NCI-H524 (cell line): Measurements from ENCODE around the gene UQCRC1.

Source experiments
- DNase-seq, 2 experiments: peaks; one replicate each; lab custom pipeline; 2025; lab: John Stamatoyannopoulos, UW

Gene UQCRC1

DNA sequence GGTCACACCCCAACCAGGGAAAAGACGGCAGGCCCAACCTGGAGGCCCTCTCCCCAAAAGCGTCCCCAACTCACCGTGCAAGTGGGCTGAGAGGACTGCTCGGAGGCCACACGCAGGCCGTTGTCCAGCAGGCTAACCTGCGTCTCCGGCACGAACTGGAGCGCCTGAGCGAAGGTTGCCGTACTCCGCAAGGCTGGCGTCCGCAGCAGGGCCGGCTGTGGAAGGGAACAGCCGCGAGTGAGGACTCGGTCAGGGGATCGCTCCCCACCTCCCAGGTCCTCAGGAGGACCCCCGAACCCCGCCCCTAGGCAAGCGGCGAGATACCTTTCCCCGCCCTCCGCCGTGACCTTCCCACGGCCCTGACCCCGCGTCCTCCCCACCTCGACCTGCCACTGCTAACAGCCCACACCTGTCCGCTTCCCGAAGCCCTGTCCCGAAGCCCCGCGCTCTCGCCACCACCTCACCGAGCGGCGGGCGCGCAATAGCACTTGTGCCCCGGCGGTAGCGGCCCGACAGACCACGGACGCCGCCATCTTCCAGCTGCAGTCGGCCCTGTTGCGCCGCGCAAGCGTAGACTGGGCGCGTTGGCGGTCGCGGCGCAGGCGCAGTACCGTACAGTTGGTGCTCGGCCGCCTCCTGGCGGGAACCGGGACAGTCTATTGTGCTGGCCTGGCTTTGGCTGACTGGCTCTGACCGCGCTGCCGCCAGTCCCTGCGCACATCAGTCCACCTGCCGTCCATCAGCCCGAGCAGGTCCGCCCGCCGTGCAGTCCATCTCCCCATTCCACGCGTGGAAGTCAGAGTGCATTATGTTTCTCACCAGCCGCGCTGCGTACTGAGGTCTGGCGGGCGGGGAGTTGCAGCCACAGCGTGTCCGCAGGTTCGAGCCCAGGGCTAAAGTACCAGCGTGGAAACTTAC, at the start of gene UQCRC1:
Gene UQCRC1, minus strand, starts transcription at position 559 of the 918 bp plus-strand sequence. Its CDS starts 26 bp downstream, at position 533.
- DNase-seq, result peak; percentile 67 to 89

DNA sequence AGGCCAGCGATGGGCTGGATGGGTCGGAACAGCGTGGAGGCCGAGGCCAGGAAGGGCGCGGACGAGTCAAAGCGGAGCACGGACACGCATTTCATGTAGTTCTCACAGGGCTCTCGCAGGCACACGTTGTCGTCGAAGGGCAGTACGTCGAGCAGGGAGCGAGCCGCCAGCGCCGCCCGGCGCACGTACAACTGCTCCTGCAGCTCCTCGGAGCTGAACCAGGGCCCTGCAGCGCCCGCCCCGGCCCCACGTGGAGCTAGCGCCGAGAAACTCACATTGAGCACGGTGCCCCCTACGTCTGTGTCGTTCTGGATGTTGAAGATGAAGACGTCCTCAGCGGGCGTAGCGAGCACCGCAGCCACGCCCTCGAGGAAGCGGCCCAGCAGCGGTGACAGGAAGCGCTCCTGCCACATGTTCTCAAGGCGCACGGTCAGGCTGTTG, 47.4 kb upstream of the UQCRC1 start:
- DNase-seq, result no peak

DNA sequence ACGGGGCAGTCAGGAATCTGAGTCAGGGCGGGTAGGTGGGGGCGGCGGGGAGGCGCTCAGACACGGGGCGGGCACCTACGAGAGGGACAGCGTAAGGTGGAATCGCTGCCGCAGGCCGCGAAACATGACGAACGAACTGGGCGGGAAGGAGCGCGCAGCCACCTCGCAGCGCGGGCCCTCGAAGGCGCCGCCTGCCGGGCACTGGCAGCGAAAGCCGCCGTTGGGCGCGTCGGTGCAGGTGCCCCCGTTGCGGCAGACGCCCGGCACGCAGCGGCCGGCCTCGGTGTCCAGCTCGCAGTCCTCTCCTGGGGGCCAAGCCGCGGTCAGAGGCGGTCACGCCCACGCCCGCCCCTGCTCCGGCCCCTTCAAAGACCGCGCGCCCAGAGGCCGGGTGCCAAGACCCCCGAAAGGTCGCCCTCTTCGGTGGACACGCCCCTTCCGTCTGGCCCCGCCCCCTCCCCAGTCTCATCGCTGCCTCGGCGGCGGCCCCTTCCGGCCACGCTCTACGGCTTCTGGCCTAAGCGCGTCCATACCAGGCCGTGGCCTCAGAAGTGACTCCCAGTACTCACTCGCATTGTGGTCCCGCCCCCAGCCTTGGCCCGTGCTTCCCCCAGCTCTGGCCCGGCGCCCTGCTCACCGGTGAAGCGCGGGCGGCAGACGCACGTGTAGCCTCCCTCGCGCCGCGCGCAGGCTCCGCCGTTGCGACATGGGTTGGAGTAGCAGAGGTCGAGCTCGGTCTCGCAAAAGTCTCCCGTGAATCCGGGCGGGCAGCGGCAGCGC, 46.8 kb upstream of the UQCRC1 start:
- DNase-seq, result no peak

DNA sequence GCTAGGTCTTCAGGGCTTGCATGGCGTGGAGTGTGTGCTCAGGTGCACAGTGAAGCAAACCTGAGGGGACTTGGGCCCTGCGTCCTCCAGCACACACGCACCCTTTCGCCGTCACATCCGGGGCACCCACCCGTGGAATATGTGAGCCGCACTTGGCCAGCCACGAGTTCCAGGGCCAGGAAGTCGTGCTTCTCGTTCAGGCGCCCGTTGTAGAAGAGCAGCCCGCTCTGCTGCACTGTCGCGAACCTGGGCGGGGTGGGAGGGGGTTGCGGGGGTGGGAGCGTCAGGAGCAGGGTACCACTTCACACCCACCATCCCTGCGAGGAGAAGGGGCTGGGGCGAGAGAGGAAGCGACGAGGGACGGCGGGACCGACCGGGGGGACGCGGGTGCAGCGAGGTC, 46.2 kb upstream of the UQCRC1 start:
- DNase-seq, result no peak

DNA sequence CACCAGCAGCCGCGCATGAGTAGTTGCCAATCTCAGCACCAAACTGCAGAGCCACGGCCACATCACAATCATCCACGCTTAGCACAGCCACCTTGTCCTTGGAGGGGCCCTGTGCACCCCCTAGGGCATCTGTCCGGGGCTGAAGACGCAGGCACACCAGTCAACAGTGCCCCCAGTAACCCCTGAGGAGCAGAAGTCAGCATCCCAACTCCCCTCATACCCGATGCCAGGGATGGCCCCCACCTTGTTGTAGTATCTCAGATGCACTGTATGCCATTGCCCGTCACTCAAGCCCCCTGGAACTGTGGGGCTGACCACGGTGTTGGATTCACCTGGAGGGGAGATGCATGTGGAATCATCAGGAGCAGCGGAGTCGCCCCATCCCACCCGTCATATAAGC, 45.6 kb upstream of the UQCRC1 start:
- DNase-seq, result no peak

DNA sequence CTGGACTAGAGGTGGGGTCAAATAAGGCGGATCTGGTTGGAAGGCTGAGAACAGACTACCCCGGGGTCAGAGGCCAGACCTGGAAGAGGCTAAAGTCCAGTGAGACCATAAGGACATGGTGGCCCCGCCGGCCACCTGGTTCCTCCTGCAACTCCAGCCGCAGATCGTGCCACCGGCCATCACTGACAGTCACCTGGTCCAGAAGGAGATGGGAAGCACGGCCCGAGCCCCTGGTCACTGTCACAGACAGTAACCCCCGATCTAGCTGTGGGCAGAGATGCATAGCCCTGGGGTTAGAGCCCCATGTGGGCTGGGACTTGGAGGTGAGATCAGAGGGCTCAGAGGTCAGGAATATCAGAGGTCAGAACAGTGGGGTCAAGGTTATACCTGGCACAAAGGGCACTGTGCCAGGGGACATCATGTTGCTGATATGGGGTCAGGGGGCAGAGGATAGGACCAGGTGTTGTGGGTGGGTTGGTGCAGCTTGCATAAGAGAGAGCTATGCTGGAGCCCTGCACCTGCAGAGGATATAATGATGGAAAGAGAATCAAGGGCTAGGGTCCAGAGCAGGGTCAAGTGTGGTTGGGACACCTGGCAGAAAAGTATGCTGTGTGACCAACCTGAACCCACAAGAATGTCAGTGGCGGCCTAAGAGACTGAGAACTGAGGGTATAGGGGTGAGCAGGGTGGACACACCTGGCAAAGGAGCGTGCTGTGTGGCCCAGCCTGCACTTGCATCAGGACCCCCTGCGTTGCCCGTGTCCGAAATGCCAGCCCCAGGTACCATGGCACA, 43.7 kb upstream of the UQCRC1 start:
- DNase-seq, result no peak

DNA sequence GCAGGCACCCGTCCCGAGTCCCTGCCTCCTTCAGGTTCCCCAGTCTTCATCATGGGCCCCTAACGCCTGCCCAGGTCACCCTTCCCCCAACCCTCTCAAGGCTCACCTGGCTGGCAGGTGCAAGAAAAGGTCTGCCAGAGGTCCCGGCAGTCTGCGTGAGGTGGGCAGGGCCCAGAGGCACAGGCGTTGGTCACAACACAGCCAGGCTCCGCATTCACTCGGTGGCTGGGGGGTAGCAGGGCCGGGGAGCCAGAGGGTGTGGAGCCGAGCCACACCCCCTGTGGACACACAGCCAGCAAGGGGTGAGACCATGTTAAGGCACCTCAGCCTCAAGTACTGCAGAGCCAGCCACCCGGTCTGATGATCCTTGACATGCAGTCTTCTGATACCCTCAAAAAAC, 42.3 kb upstream of the UQCRC1 start:
- DNase-seq, result no peak

DNA sequence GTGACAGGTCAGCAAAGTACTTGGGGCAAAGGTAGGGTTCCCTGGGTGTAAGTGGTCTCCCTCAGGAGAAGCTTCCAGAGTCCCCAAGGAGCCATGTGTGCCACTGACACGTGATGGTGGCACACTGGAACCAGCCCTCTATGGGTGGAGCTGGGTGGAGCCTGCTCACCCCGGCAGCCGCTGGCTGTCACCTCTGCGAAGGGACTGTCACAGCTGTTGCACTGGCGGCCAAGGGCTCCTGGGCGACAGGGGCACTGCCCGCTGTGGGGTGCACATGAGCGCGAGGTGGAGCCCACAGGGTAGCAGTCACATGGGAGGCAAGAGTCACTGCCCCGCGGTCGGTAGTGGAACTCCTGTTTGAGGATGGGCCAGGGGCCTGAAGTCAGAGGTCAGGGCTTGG, 41.3 kb upstream of the UQCRC1 start:
- no peak for DNase-seq

DNA sequence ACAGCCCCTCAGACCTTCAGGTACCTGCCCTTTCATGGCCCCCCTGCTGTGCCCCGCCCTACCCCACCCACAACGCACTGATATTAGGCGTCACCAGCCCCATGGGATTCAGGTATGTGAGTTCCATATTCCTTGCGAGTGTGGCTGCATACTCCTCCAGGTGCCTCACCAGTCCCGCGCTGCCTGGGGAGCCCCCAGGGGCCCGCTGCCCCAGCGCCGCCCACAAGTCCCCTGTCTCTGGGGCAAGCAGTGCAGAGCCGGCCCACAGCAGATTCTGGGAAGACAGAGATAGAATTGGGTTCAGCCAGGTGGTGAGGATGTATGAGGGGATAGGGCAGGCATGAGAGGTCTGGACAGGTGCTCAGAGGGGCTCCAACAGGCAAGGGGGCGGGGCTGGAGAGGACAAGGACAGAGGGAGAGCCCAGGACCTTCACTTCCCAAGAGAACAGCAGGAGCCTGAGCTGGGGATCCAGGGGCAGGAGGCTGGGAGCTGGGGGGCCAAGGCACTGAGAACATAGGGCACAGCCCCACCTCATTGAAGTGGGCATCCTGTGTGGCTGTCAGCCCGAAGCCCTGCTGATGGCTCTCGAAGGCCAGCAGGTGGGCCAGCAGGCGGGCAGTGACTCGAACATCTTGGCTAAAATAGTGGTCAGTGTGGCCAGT, 38.9 kb upstream of the UQCRC1 start:
- DNase-seq, result no peak

DNA sequence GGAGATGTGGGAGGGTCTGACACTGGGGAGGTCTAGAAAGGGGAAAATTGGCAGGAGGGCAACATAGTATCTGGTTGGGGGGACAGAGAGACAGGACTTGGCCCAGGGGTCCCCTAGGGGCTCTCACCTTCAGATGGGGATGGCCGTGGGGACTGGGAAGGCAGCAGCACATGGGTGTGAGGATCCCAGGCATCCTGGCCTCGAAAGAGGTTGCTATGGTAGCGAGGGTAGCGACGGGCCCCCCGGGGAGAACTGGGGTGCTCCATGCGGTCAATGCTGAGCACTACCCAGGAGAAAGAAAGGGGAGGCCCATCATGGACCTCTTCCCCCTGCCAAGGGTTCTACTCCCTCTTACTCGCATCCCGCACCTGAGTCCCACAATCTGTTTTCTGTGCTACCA, 38.3 kb upstream of the UQCRC1 start:
- no peak for DNase-seq

DNA sequence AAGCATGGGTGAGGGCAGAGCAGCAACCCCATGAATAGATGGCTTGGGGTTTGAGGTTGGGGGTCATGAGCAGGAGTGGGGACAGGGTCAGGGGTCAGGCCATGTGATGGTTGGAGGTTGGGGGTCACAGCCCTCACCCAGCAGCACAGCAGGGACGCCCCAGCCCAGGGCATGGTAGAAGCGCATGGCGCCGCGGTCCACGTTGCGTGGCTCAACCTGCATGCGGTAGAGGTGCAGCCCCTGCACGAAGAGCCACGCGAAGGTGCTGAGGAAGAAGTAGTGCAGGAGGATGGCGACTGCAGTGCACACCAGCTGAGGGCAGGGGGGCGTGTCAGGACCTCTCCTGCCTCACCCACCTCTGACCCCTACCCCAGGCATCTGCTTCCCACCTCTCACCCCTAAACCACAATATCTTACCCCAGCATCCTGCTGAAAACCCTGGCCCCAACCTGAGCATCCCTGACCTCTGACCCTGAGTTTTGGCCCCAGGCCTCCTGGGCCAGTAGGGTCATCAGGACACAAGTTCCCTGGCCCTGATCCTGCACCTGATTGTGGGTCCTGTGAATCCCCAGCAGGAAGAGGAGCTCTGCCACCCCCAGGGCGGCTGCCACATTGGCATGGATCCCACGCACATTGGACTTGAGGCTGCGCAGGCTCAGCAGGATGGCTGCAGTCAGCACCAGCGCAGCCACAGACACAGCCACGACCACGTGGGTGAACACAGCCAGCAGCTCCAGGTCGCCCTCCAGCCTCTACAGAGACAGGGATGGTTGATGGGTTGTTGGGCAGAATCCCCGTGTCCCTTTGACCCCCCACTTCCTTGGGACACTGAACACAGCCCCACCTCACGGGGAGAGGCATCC, 35.7 kb upstream of the UQCRC1 start:
- DNase-seq, result no peak

DNA sequence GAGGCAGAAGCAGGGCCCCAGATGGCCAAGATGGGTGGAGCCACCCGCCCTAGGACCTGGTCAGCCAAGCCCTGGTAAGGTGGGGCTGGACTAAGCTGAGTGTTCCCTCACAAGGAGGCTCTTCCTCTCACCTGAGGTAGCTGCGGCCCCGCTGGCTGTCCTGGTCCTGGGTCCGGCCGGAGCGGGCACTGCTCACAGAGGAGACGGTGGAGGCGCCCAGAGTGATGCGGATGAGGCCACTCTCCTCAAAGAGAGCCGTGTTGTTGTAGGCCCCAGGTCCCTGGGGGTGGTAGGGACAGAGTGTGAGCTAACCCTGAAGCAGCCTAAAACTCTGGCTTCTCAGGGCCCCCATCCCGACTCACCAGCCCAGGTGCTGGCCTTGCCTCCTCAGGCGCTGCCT, 33.2 kb upstream of the UQCRC1 start:
- no peak for DNase-seq

DNA sequence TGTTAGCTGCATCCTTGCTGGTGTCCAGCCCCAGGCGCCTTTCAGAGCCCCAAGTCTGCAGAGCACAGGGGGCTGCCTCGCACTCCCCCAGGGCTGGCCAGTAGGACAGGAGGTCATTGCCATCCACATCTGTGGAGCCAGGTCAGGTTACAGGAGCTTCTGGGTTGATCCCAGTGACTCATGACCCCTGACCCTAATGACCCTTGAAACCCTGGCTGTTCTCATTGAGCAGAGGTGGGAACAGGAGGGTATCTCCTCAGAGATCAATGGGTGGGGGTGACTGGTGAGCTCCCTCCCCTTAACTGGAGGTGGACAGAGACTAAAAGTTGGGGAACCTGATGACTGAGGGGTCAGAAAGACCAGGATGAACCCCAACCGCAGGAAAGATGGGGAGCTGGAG, 31.9 kb upstream of the UQCRC1 start:
- DNase-seq, result no peak

DNA sequence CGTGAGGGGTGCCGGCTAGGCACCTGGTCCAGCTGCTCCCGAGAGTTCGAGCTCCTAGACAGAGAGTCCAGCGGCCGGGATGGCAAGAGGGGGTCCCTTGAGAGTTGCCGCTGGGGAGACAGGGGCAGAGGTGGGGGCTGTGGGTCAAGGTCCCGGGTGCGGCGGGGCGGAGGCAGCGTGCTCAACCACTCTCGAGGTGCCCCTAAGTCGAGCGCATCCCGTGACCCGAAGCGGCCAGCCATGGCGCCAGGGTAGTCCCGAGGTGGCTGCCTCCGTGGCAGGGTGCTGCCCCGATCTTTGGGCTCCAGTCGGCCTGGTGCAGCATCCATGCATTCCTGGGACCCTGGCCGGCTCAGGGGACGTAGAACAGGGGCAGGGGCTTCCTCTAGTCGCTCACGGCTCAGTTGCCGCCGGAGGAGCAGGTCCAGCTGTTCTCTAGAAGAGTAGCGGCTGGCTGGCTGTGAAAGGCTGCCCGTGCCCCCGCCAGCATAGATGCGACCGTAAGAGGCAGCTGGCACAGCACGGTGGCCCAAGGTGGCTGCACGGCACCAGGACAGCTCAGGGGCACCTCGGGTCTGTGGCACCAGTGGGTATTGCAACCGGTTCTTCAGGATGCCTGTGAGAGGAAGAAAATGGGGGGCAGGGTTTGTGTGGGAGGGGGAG, 30.6 kb upstream of the UQCRC1 start:
- no peak for DNase-seq

DNA sequence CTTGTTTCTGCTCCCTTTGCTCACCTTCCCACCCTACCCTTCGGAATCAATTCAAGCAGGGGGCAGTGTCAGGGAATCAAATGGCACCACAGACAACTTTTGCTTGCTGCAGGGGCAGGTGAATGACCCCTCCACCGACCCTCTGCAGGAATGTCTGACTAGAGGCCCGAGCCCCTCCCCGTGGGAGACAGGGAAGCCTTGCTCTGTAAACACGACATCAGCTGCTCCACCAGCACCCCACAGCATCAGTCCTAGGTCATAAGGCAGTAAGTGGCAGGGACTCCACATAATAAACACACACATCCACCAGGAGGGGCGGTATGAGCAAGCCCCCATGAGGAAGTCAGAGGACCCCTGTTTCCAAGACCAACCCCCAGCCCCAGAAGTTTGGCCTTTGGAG, 27.9 kb upstream of the UQCRC1 start:
- no peak for DNase-seq

DNA sequence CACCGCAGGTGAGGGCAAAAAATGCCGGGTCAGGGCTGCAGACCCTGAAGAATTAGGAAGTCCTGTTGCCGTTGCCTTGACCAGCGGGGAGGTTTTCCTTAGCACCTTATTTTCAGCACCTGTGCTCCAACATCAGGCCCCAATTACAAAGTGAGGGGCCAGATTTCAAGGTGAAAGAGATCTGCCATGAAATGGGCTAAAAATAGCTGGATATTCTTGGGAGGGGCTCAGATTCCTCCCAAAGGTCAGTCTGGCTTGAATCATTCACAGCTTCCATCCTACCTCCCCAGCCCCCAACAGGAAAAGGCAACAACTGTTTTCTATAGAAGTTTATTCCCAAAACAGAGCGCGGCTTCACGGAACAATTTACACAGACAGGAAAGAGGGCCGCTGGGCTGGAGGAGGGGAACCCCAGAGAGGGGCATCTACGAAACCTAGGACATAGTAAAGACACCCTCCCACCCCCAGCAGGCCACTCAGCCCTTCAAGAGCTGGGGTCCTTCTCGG, 26.8 kb upstream of the UQCRC1 start:
- DNase-seq, result no peak

DNA sequence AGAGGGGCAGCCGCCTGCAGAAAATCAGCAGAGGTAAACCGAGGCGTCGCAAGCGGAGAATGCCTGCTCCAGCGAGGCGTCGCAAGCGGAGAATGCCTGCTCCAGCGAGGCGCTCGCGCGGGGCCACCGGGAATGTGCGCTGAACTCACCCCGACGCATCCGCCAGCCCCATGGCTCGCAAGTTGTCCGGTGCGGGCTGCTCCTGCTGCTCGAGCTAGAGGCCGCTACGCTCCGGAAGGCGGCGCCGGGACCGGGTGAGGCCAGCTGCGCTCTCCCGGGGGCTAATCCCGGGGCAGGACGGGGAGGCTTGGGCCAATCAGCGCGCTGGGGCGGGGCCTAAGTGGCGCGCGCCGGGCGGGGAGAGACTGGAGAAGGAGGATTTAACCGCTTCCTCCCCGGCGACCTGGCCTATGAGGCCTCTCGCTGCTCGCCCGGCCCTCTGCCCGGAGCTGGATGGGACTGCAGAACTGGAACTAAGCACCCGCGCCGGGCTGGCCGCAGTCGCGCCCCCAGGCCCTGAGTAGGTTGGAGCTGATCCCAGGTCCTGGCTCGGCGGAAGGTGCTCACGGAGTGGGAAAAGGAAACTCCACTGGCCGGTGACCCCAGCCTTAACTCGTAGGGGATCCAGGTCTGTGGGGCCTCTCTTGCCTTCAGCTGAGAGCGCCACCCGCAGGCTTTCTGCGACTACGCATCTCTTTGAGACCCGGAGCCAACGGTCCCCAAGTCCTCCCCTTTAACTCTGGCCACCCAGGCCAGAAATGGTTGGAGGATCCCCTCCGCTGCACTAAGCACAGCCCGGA, 26.0 kb upstream of the UQCRC1 start, which contains the start of gene SLC26A6:
Gene SLC26A6, minus strand, starts transcription at position 240 of the 800 bp plus-strand sequence. Its CDS starts 68 bp downstream, at position 172.
- DNase-seq, result peak; percentile 90 to 93

DNA sequence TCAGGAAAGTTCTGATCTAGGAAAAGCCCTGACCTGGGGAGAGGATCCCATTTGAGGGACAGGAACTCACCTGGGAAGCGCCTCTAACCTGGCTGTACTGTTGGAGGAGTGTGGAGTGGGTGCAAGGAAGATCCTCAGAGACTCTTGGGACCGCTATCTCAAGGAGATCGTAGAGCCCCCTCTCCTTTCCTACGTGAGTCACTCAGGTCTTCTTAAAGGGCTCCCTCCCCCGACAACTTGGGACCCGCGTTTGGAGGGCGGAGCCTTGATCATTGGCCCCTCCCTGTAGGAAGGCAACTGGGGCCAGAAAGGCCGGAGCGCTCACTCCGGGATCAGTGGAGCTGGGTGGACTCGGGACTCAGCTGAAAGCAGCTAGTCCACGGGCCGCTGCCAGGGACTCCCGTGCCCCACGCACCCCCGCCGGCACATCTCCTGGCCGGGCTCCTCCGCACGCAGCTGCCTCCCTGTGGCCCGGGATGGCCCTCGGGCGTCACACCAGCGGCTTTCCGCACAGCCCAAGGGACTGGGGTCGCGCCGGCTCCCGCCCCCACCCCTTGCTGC, 25.3 kb upstream of the UQCRC1 start:
- peak; percentile 12 to 60 for DNase-seq

DNA sequence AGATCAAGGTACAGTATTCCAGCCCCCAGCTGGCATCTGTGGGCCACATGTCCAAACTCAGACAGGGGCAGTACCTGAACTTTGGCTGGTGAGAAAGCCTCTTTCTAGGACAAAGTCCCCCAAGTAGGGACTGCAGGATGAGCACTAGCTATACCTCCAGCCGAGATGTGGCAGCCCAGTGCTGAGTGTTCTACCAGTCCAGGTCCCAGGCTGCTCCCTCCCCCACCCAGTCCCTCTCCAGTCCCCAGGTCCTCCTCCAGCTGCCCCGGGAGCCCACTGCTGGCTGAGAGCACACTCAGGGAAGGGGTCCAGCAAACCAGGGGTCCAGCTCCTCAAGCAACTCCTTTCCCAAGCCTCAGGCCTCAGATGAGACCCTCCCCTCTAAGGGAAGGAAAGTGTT, 24.3 kb upstream of the UQCRC1 start:
- no peak for DNase-seq
